Hematopoietic multipotent progenitor cell treated with erythropoietin and hydrocortisone succinate and interleukin-3 and kit ligand, for 15 days (in vitro differentiated cells): ENCODE data around the gene TMUB1.

Experiments
- DNase-seq: peaks from one replicate; pipeline ENCODE4 v3.0.0-alpha.2; 2015; ENCODE audit warnings: low spot score

The TMUB1 gene

GRCh38 chr7:151120896-151121295, 37.6 kb upstream of the TMUB1 start:
- DNase-seq, result no peak

GRCh38 chr7:151119902-151120301, 36.6 kb upstream of the TMUB1 start:
- no peak for DNase-seq

- no peak for DNase-seq
Observed at GRCh38 chr7:151119055-151119415, 35.7 kb upstream of the TMUB1 start.

GRCh38 chr7:151118108-151119054, 35.1 kb upstream of the TMUB1 start:
- DNase-seq, result no peak

- no peak for DNase-seq
Observed at GRCh38 chr7:151117565-151117964, 34.3 kb upstream of the TMUB1 start.

GRCh38 chr7:151116603-151117440, 33.5 kb upstream of the TMUB1 start:
- DNase-seq, result no peak

- no peak for DNase-seq
Observed at GRCh38 chr7:151115836-151116418, 32.6 kb upstream of the TMUB1 start.

GRCh38 chr7:151115121-151115835, 32.0 kb upstream of the TMUB1 start:
- DNase-seq, result no peak

GRCh38 chr7:151114151-151115090, 31.1 kb upstream of the TMUB1 start:
- DNase-seq, result no peak

- no peak for DNase-seq
Observed at GRCh38 chr7:151113344-151114150, 30.3 kb upstream of the TMUB1 start.

- DNase-seq, result peak; percentile 81
Observed at GRCh38 chr7:151110941-151111645, 27.8 kb upstream of the TMUB1 start.

GRCh38 chr7:151110236-151110940, 27.1 kb upstream of the TMUB1 start:
- no peak for DNase-seq

- no peak for DNase-seq
Observed at GRCh38 chr7:151109094-151110048, 26.1 kb upstream of the TMUB1 start.

GRCh38 chr7:151107882-151108281, 24.6 kb upstream of the TMUB1 start:
- DNase-seq, result no peak

GRCh38 chr7:151104411-151105235, 21.3 kb upstream of the TMUB1 start:
- DNase-seq, result no peak

- DNase-seq, result no peak
Observed at GRCh38 chr7:151103973-151104372, 20.7 kb upstream of the TMUB1 start.

GRCh38 chr7:151102991-151103390, 19.7 kb upstream of the TMUB1 start:
- no peak for DNase-seq
